Panc1 (cell line): ENCODE data around the gene CISD2.

Experiments used
- POLR2AphosphoS5 ChIP-seq: IDR thresholded peaks from 2 replicates; pipeline ENCODE4 v1.6.1; 2012; ENCODE audit warnings: mild to moderate bottlenecking, low read depth, low read length, moderate library complexity
- TF ChIP-seq, protein P1 (sequence below): fragments of 450-650 bp; IDR thresholded peaks from 2 replicates; pipeline ENCODE4 v1.5.1; 2017; ENCODE audit warnings: mild to moderate bottlenecking

DNA sequence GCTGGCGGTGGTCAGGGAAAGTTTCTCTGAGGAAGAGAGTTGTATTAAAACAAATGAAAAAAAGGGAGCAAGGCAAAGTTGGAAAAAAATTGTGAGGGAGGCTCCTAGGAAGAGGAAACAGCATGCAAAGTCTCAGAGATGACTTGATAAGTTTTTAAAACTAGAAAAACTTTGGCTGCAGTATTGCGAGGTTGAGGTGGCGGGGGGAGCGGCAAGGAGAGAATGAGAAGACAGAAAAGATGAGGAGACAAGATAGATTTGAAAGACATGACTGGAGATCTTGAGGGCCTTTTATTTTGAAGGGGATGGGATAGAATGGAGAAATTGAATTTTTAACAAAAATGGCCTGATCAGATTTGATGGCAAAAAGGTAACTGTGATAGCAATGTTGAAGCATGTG is 36.7 kb upstream of the CISD2 start:
- no peak for TF ChIP-seq POLR2AphosphoS5
- TF ChIP-seq, protein P1, sequence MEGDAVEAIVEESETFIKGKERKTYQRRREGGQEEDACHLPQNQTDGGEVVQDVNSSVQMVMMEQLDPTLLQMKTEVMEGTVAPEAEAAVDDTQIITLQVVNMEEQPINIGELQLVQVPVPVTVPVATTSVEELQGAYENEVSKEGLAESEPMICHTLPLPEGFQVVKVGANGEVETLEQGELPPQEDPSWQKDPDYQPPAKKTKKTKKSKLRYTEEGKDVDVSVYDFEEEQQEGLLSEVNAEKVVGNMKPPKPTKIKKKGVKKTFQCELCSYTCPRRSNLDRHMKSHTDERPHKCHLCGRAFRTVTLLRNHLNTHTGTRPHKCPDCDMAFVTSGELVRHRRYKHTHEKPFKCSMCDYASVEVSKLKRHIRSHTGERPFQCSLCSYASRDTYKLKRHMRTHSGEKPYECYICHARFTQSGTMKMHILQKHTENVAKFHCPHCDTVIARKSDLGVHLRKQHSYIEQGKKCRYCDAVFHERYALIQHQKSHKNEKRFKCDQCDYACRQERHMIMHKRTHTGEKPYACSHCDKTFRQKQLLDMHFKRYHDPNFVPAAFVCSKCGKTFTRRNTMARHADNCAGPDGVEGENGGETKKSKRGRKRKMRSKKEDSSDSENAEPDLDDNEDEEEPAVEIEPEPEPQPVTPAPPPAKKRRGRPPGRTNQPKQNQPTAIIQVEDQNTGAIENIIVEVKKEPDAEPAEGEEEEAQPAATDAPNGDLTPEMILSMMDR: no peak
